Measurements from ENCODE around the gene CELF5.

CELF5 gene

DNA sequence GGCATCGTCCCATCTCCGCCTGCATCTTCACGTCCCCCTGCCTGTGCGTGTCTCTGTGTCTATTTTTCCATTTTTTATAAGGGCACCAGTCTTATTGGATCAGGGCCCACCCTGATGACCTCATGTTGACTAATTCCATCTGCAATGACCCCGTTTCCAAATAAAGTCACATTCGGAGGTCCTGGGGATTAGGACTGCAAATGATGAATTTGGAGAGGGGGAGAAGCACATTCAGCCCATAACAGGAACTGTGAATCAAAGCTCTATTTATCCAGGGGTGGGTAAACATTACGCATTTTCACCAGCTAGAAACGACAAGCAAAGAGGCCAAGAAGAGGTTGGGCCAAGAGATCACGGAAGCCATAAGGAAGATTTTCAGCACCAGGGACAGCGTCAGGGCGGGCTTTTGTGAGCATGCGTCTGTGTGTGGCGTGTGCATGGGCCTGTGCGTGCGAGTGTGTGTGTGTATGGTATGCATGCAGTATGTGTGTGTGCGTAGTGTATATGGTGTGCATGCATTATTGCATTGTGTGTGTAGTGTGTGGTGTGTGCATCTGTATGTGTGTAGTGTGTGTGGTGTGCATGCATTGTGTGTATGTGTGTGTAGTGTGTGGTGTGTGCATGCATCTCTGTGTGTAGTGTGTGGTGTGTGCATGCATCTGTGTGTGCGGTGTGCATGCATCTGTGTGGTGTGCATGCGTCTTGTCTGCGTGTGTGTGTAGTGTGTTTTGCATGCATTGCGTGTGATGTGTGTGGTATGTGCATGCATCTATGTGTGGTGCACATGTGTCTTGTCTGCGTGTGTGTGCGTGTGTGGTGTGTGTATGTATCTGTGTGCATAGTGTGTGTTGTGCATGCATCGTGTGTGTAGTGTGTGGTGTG lies 19.6 kb downstream of the CELF5 start:
- DNase-seq (ENCODE audit: low spot score), result peak; percentile 73

DNA sequence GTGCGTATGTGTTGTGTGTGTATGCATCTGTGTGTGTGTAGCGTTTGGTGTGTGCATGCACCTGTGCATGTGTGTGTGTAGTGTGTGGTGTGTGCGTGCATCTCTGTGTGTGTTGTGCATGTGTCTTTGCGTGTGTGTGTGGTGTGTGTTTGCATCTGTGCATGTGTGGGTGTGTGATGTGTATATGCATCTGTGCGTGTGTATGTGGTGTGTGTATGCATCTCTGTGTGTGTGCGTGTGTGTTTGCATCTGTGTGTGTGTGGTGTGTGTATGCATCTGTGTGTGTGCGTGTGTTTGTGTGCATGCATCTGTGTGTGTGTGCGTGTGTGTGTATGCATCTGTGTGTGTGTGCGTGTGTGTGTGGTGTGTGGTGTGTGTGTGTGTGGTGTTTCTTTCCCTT lies 20.6 kb downstream of the CELF5 start:
- no peak for DNase-seq (ENCODE audit: low spot score)

GRCh38 chr19:3248728-3249326 lies 24.4 kb downstream of the CELF5 start:
- no peak for DNase-seq (ENCODE audit: low spot score)

DNA sequence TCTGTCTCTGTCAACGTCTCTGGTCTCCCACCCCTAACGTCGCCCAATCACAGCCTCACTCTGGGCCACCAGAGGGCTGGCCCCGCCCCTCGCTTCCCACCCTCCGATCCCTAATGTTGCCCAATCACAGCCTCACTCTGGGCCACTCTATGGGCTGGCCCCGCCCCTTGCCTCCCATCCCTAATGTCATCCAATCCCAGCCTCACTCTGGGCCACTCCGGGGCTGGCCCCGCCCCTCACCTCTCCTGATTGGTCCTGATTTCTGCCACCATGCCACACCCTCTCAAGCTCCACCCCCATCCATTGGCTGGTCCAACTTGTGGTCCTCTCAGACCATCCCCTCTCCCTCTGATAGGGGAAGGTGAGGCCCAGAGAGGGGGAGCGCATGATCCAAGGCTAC lies 24.9 kb downstream of the CELF5 start:
- peak; percentile 45 for DNase-seq (ENCODE audit: low spot score)

DNA sequence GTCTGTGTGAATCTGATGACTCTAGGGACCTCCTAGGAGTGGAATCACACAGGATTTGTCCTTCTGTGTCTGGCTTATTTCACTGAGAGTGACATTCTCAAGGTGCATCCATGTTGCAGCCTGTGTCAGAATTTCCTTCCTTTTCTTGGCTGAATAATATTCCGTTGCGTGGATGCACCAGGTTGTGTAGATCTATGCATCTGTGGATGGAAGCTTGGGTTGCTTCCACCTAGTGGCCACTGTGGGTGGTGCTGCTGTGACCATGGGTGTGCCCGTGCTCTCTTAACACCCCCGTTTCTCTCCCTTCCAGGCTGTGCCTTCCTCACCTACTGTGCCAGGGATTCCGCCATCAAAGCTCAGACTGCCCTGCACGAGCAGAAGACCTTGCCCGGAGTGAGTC lies 26.2 kb downstream of the CELF5 start:
- peak; percentile 38 for DNase-seq (ENCODE audit: low spot score)

- no peak for DNase-seq (ENCODE audit: low spot score)
Observed at GRCh38 chr19:3251229-3251628, 26.8 kb downstream of the CELF5 start.

DNA sequence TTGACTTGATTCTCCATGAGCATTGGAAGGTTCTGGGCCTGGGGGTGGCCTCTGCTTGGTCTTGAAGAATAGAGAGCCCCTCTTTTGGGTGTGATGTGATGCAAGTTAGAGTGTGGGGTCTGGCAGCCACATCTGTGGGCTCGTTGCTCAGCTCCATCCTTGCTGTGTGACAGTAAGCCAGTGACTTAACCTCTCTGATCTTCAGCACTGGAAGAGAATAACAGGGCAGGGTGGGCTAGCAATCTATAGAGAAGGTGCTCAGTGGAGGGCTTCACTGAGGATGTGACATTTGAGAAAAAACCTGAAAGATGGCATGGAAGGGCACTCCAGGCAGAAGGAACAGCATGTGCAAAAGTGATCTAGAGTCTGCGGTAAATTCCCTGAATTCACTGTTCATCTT lies 28.2 kb downstream of the CELF5 start:
- no peak for DNase-seq (ENCODE audit: low spot score)

DNA sequence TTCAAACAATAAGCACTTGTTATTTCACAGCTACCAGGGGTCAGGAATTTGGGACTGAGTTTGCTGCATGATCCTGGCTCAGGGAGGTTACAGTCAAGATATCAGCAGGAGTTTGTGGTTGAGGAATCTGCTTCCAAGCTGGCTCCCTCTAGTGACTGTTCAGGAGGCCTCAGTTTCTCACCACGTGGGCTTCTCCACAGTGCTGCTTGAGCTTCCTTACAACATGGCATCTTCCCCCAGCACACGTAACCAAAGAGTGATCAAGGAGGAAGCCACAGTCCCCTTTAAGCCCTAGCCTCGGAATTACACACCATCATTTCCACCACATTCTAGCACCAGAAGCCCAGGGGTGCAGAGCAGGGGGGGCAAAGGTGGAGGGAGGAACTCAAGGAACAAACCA lies 28.8 kb downstream of the CELF5 start:
- DNase-seq (ENCODE audit: low spot score), result peak; percentile 62

- no peak for DNase-seq (ENCODE audit: low spot score)
Observed at GRCh38 chr19:3254520-3254919, 30.1 kb downstream of the CELF5 start.

DNA sequence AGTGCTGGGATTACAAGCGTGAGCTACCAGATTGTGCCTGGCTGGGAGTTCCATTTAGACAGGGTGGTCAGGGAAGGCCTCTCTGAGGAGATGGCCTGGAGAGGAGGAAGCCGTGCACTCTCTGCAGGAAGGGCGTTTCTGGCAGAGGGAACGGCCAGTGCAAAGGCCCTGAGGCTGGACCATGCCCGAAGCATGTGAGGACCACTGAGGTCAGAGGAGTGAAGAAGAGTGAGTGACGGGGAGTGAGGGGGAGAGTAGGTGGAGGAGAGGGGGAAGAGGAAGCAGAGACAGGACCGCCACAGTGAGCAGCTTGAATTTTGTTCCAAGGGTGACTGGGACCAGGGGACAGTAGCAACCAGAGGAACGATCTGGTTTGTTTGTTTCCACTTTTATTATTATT lies 32.6 kb downstream of the CELF5 start:
- no peak for DNase-seq (ENCODE audit: low spot score)

DNA sequence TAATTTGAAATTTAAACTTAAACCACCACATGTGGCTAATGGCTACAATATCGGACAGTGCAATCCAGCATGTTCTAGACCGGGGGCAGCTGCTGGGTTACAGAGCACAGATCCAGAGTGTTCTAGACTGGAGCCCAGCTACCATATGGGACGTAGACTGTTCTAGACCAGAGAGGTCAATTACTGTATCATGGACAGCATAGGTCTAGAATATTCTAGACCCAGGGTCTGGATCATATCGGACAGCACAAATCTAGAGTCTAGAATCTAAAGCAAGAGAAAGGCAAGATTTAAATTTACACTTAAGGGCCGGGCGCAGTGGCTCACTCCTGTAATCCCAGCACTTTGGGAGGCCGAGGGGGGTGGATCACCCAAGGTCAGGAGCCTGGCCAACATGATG lies 37.9 kb downstream of the CELF5 start:
- no peak for DNase-seq (ENCODE audit: low spot score)

- no peak for DNase-seq (ENCODE audit: low spot score)
Observed at GRCh38 chr19:3263866-3264265, 39.4 kb downstream of the CELF5 start.

DNA sequence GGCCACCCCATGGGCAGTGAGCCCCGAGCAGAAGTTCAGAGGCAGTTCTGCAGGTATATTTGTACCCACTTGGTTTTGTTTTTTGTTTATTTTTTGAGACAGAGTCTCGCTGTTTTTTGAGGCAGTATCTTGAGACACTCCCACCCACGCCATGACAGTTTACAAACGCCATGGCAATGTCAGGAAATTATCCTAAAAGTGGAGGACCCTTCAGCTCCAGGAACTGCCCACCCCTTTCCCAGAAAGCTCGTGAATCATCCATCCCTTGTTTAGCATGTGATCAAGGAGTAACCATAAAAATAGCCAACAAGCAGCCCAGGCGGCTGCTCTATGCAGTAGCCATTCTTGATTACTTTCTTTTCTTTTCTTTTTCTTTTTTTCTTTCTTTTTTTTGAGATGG lies 41.0 kb downstream of the CELF5 start:
- DNase-seq (ENCODE audit: low spot score), result no peak

DNA sequence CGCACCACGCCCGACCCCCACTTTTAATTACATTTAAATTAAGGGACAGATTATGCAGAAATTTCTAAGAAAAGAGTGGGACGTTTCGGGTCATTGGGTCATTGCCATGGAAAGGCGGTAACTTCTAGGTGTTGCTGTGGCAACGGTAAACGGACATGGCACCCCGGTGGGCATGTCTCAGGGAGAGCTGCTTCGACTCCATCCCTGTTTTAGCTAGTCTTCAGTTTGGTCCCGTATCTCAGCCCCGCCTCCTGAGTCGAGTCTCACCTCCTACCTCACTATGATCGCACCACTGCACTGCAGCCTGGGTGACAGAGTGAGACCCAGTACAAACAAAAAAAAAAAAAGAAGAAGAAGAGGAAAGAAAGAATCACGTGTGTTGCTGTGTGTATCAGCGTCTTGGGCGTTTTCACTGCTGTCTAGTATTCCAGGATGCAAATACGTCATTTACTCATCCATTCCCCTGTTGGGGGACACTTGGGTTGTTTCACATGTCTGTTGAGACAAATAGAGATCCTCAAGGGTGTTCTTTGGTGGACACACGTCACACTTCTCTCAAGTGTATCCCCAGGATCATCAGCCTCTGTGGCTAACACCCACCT lies 41.7 kb downstream of the CELF5 start:
- no peak for DNase-seq (ENCODE audit: low spot score)

DNA sequence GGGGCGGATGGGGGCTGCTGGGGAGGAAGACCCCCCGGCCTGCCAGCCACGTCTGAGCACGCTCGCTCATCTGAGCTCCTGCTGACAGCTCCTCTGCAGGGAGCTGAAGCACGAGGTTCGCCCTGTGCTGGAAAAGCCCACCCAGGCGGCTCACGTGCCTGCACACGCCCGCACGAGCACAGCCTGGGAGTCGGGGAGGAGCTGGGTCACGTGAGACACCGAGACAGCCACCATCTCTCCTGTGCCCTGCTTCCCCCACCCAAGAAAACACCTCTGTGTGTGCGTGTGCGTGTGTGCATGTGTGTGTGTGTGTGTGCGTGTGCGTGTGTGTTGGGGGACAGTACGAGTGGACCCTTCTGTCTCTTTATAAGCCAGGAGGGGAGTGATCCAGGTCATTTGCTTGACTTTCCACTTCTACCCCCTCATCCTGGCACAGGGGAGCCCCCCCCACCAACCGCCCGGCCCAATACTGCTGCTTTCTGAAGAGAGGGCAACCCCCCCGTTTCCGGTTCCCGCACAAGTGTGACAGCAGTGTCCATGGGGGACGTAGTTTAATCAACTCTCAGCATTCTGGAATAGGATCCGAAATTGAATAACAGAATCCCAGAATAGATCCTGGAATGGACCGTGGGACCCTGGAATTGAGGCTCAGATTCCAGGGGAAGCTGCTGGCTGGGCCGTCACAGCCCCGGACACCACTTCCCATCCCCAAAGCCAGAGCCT lies 42.5 kb downstream of the CELF5 start:
- no peak for DNase-seq (ENCODE audit: low spot score)

DNA sequence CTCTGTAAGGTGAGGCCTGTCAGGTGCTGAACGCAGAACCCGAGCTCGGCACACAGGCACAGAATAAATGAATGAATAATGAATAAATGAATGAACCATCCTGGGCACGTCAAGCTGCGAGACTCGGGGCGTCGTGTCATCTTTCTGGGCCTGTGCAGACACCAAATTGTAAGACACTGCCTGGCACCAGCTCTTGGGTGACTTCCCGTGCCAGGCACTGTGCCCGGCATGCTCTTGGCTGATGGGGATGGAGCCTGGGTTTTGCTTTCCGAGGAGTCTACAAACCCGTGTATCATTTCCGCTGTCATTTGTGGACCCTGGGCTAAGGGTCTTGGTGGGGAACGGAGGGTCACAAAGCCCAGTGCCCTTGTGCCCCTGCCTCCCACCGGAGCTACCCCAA lies 43.9 kb downstream of the CELF5 start:
- DNase-seq (ENCODE audit: low spot score), result no peak

DNA sequence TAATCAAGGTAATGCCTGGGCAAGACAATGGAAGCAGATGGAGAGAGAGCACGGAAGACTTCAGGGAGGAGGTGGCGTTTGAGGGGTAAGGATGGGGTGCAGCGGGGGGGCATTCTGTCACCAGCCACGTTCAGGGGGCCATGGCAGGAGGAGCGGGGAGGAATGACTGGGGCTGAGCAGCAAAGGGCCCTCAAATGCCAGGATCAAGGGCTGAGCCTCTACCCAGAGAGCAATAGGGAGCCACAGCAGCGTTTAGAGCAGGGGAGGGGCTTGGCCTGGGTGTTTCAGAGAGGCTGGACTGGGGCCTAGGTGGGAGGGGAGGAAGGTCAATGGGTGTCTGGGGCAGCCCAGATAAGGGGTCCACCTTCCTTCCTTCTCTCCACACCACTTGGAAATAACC lies 44.3 kb downstream of the CELF5 start:
- no peak for DNase-seq (ENCODE audit: low spot score)

DNA sequence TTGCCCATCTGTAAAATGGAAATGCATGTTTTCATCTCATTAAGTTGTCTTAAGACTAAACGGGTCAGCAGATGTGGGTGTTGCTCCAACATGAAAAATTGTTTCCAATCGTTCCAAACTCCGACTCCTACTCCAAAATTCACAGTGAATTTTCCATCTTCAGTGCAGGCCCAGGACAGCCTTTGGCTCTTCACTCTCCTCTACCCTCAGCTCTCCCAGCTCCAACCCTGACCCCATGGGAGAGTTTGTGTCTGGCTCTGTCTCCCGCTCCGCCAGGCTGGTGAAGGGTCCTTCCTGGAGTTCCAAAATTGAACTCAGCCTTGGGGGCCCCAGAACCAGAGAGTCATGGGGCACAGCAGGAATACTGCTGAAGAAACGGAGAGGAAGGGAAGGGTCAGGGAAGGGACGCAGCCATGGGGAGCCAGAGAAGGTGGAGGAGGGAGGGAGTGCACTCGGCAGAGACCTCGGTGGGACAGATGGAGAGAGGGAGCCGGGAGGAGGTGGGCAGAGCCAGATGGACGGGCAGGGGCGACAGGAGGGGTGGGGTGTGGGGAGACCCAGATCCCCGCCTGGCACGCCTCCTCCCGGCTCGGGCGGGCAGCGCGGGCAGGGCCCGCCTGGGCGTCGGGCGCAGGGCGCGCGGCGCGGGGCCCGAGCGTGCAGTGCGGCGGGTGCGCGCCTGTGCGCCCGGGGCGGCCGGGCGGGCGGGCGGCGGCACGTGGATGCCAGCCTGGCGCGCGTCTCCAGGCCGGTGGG lies 45.6 kb downstream of the CELF5 start:
- DNase-seq (ENCODE audit: low spot score), result no peak

DNA sequence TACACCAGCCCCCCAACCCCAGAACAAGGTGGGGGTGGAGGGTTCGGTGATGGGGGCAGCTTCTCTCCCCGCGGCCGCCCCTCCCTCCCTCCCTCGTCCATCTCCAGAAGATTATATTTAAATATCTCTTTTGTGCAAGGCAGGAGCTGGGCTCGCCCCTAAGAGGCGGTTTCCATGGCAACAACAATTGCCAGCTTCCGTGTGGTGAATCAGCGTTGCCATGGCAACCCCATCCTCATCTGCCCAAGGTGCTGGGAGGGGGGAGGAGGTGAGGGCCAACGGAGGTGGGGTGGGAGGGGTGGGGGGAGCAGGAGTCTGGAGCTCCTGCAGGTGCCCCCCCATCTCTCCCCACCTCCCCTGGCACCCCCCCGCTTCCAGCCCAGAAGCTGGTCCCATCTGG lies 46.4 kb downstream of the CELF5 start:
- peak; percentile 89 for DNase-seq (ENCODE audit: low spot score)

GRCh38 chr19:3272401-3272931 lies 48.0 kb downstream of the CELF5 start:
- DNase-seq (ENCODE audit: low spot score), result no peak

DNA sequence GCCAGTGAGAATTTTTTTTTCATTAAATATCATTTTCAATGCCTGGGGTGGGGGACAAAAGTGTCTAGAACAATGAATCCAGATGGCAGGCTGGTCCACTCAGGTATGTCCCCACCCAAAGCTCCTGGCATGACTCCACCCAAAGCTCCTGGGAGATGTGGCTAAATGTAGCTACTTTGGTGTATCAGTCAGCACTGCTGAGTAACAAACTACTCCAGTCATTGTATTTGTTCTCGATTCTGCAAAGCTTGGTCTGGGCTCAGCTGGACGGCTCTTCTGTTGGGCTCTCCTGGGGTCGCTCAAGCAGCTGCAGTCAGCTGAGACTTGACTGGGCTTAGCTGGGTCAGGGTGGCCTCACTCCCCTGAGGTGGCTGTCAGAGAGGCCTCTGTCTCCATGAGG lies 48.5 kb downstream of the CELF5 start:
- DNase-seq (ENCODE audit: low spot score), result no peak
